Measurements from ENCODE around the gene ME3. TPM values are rescaled to one million over a fixed set of nuclear protein-coding genes. Genes with fewer than 3 reads are reported as not detected.
"Not testable (repeated sequence)": the region's sequence is repeated elsewhere in the genome, so short reads cannot be mapped to it uniquely, and the experiment has no call there.

The ME3 gene
- total RNA-seq, 1 donor from 2014 or later = 28.9 TPM

GRCh38 chr11:86577644-86578636, 94.5 kb downstream of the ME3 start:
- DNase-seq (ENCODE audit: missing footprints) = peak; percentile 72
- intact Hi-C loops (cut with DNase I) = no loop called here

GRCh38 chr11:86576946-86577624, 95.3 kb downstream of the ME3 start:
- intact Hi-C loops (cut with DNase I) = no loop called here
- DNase-seq (ENCODE audit: missing footprints) = no peak
- no peak for ATAC-seq

More at GRCh38 chr11:86577644-86578636, 94.5 kb downstream of the ME3 start:
- ATAC-seq = peak; percentile 85

- ATAC-seq = no peak
- DNase-seq (ENCODE audit: missing footprints) = no peak
- intact Hi-C loops (cut with DNase I) = no loop called here
These were observed 96.5 kb downstream of the ME3 start for GRCh38 chr11:86575927-86576326.

- ATAC-seq = no peak
- intact Hi-C loops (cut with DNase I) = no loop called here
- DNase-seq (ENCODE audit: missing footprints) = no peak
These were observed 97.1 kb downstream of the ME3 start for GRCh38 chr11:86575208-86575855.

GRCh38 chr11:86574493-86575207, 97.8 kb downstream of the ME3 start:
- intact Hi-C loops (cut with DNase I) = no loop called here
- ATAC-seq (no peak), DNase-seq (ENCODE audit: missing footprints) (no peak)

- intact Hi-C loops (cut with DNase I) = no loop called here
- DNase-seq (ENCODE audit: missing footprints) (no peak), ATAC-seq (no peak)
These were observed 101.0 kb downstream of the ME3 start for GRCh38 chr11:86571273-86571948.

GRCh38 chr11:86570451-86570850, 102.0 kb downstream of the ME3 start:
- no peak for ATAC-seq
- intact Hi-C loops (cut with DNase I) = no loop called here
- DNase-seq (ENCODE audit: missing footprints) = no peak

- ATAC-seq (no peak), DNase-seq (ENCODE audit: missing footprints) (no peak)
- intact Hi-C loops (cut with DNase I) = no loop called here
These were observed 102.4 kb downstream of the ME3 start for GRCh38 chr11:86570020-86570419.

- DNase-seq (ENCODE audit: missing footprints) = no peak
- intact Hi-C loops (cut with DNase I) = no loop called here
- no peak for ATAC-seq
These were observed 103.3 kb downstream of the ME3 start for GRCh38 chr11:86569109-86569508.

GRCh38 chr11:86565801-86566312, 106.6 kb downstream of the ME3 start:
- ATAC-seq (no peak), DNase-seq (ENCODE audit: missing footprints) (no peak)
- intact Hi-C loops (cut with DNase I) = no loop called here

- no peak for DNase-seq (ENCODE audit: missing footprints)
- no peak for ATAC-seq
- intact Hi-C loops (cut with DNase I) = no loop called here
These were observed 107.0 kb downstream of the ME3 start for GRCh38 chr11:86565388-86565787.

- intact Hi-C loops (cut with DNase I); ATAC-seq; DNase-seq (ENCODE audit: missing footprints): not testable (repeated sequence)
These were observed 109.6 kb downstream of the ME3 start for GRCh38 chr11:86562842-86563241.

GRCh38 chr11:86559311-86559945, 113.0 kb downstream of the ME3 start:
- intact Hi-C loops (cut with DNase I) = loop anchor here (5.0 kb wide), 1 partner anchor 87 kb away; no protein-coding TSS in a partner anchor
- peak; percentile 75 for ATAC-seq
- no peak for DNase-seq (ENCODE audit: missing footprints)

- intact Hi-C loops (cut with DNase I) = loop anchor here (5.0 kb wide), 1 partner anchor 87 kb away; no protein-coding TSS in a partner anchor
- no peak for ATAC-seq
- DNase-seq (ENCODE audit: missing footprints) = no peak
These were observed 113.6 kb downstream of the ME3 start for GRCh38 chr11:86558841-86559240.

GRCh38 chr11:86558207-86558606, 114.2 kb downstream of the ME3 start:
- ATAC-seq (peak; percentile 78), DNase-seq (ENCODE audit: missing footprints) (no peak)
- intact Hi-C loops (cut with DNase I) = loop anchor here (5.0 kb wide), 1 partner anchor 86 kb away; no protein-coding TSS in a partner anchor

- intact Hi-C loops (cut with DNase I) = loop anchor here (5.0 kb wide), 1 partner anchor 84 kb away; no protein-coding TSS in a partner anchor
- ATAC-seq (no peak), DNase-seq (ENCODE audit: missing footprints) (no peak)
These were observed 116.5 kb downstream of the ME3 start for GRCh38 chr11:86555866-86556265.

GRCh38 chr11:86555401-86555800, 117.0 kb downstream of the ME3 start:
- DNase-seq (ENCODE audit: missing footprints) (no peak), ATAC-seq (no peak)
- intact Hi-C loops (cut with DNase I) = loop anchor here (5.0 kb wide), 1 partner anchor 83 kb away; no protein-coding TSS in a partner anchor
